HG03571 (cell line): ENCODE measurements around the gene TEX11.
"Not testable (repeated sequence)": the region's sequence is repeated elsewhere in the genome, so short reads cannot be mapped to it uniquely, and the experiment has no call there.

Experiments
- ATAC-seq: cut with Tn5 transposase; IDR thresholded peaks from one replicate; pipeline ENCODE4 v1.9.1; 2021; ENCODE audit not compliant: unreplicated experiment

TEX11 gene

GRCh38 chrX:70908541-70908940 is at the start of gene TEX11:
TEX11 (minus strand) TSS chrX:70908711; CDS start chrX:70907789, 922 bp downstream.
- no peak for ATAC-seq

DNA sequence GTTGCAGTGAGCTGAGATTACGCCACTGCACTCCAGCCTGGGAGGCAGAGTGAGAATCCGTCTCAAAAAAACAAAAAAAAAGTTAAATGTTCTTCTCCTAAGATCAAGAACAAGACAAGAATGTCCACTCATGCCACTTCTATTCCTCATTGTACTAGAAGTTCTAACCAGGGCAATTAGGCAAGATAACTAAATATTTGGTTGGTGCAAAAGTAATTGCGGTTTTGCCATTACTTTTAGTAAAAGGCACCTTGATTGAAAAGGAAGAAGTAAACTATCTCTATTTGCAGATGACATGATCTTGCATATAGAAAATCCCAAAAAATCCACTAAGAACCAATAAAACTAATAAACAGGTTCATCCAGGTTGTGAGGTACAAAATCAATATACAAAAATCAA is 46.4 kb upstream of the TEX11 start:
- no peak for ATAC-seq

DNA sequence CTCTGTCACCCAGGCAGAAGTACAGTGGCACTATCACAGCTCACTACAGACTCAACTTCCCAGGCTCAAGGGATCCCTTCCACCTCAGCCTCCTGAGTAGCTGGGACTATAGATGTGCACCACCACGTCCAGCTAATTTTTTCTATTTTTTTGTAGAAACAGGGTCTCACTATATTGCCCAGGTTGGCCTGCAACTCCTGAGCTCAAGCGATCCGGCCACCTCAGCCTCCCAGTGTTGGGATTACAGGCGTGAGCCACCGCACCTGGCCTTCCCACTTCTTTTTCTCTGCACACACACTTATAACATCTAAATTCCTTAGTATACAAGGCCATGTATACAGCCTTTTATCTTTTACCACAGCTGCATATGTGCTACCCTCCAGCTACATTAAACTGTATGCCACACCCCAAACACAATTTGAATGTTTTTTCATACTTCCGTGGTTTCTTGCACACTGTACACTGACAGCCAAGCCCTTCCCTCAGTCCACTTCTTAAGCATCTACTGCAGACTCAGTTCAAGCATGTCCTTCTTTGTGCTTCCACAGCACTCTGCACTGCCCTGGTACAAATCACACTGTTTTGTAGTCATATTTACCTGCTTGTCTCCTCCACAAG is 15.9 kb upstream of the TEX11 start:
- ATAC-seq: no peak

DNA sequence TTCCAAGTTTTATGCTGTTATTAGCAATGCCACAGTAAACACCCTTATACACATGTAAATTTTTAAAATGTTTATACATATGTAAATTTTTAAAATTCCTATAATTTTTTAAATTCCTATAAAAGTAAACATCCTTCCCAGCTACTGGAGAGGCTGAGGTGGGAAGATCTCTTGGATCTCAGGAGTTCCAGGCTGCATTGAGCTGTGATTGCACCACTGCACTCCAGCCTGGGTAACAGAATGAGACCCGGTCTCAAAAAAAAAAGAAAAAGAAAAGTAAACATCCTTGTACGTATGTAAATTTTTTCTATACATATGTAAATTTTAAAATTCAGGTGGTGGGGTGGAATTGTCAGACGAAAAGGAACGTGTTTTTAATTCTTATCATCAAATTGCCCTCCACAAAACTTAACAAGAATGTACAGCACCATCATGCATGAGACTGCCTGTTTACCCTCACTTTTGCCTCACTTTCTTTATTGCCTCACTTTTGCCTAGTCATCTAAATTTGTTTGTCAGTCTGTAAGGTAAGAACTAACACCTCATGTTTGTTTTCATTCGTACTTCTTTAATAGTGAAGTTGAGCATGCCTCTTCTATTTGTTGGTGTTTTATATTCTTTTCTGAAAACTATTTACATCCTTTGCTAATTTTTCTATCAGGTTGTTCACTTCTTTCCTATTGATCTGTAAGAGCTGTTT is 14.4 kb upstream of the TEX11 start:
- no peak for ATAC-seq

GRCh38 chrX:70921709-70922352 is 13.3 kb upstream of the TEX11 start:
- no peak for ATAC-seq

- no peak for ATAC-seq
Measured at GRCh38 chrX:70916754-70917153, 8.2 kb upstream of the TEX11 start.

DNA sequence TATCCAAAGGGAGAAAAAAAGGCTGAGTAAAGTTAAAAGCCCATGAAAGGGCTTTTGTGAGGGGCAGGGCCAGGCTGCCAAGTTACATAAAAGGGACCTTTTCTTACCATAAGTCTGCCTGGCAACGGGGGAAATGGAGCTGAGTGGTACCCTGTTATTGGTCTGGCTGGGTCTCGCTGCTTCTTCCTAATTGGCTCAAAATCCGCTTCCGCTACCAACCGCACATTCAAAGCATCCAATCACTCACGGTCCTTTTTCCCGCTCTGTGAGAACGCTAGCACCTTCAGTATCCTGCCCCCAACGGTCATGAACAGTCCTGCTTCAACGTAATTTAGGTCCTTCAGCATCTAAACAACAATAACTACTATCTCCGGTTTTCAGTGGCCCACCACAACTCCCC is 611 bp downstream of the TEX11 start:
- ATAC-seq: no peak

- no peak for ATAC-seq
Measured at GRCh38 chrX:70901465-70901864, 7.0 kb downstream of the TEX11 start.

DNA sequence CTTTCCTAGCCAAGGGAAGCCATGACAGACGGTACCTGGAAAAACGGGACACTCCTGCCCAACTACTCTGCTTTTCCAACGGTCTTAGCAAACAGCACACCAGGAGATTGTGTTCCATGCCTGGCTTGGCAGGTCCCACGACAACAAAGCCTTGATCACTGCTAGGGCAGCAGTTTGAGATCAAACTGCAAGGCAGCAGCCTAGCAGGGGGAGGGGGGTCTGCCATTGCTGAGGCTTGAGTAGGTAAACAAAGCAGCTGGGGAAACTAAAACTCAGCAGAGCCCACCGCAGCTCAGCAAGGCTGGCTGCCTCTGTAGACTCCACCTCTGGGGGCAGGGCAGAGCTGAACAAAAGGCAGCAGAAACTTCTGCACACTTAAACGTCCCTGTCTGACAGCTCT is 18.1 kb downstream of the TEX11 start:
- ATAC-seq: not testable (repeated sequence)

- no peak for ATAC-seq
Measured at GRCh38 chrX:70878902-70879301, 29.6 kb downstream of the TEX11 start.

DNA sequence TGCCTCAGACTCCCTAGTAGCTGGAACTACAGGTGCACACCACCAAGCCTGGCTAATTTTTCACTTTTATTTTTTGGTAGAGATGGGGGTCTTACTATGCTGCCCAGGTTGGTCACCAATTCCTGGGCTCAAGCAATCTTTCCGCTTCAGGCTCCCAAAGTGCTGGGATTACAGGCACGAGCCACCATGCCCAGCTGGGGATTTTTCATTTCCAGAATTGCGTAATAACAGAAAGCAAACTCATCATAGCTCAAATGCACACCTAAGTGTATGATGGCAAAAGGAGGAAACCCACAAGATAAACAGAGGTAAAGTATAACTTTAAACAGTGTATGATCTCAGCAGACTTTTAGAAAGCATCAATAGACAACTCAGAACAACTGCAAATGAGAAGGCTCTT is 56.2 kb downstream of the TEX11 start:
- ATAC-seq: no peak

DNA sequence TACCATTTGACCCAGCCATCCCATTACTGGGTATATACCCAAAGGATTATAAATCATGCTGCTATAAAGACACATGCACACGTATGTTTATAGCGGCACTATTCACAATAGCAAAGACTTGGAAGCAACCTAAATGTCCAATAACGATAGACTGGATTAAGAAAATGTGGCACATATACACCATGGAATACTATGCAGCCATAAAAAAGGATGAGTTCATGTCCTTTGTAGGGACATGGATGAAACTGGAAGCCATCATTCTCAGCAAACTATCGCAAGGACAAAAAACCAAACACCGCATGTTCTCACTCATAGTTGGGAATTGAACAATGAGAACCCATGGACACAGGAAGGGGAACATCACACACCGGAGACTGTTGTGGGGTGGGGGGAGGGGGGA is 64.4 kb downstream of the TEX11 start:
- ATAC-seq: not testable (repeated sequence)

DNA sequence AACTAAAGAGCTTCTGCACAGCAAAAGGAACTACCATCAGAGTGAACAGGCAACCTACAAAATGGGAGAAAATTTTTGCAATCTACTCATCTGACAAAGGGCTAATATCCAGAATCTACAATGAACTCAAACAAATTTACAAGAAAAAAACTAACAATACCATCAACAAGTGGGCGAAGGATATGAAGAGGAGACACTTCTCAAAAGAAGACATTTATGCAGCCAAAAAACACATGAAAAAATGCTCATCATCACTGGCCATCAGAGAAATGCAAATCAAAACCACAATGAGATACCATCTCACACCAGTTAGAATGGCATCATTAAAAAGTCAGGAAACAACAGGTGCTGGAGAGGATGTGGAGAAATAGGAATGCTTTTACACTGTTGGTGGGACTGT is 64.9 kb downstream of the TEX11 start:
- not testable (repeated sequence) for ATAC-seq

DNA sequence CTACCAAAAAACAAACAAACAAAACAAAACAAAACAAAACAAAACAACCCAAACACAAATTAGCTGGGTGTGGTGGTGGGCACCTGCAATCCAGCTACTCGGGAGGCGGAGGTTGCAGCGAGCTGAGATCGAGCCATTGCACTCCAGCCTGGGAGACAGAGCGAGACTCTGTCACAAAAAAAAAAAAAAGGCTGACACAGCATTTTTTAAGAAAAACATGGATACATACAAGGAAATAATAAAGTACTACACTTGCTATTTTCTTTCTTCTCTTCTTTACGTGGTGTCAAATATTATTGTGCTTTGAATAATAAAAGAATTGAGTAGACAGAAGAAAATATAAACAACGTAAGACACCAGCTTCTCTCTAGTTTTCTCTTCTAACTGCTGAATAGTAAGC is 73.9 kb downstream of the TEX11 start:
- no peak for ATAC-seq

- ATAC-seq: no peak
Measured at GRCh38 chrX:70826715-70827114, 81.8 kb downstream of the TEX11 start.

DNA sequence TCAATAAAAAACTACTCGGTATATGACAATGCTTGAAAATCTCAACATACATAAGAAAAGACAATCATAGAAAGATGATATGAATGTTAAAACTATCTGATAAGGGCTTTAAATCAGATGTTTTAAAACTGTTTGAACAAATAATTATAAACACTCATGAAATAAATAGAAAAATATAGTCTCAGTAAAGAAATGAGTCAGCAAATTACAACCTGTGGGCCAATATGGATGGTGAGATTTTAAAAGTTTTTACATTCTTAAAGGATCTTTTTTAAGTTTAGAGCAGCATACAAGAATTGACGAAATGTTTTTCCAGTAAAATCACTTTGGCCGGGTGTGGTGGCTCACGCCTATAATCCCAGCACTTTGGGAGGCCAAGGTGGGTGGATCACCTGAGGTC is 83.1 kb downstream of the TEX11 start:
- no peak for ATAC-seq

GRCh38 chrX:70808942-70809940 is 99.3 kb downstream of the TEX11 start:
- ATAC-seq: no peak

DNA sequence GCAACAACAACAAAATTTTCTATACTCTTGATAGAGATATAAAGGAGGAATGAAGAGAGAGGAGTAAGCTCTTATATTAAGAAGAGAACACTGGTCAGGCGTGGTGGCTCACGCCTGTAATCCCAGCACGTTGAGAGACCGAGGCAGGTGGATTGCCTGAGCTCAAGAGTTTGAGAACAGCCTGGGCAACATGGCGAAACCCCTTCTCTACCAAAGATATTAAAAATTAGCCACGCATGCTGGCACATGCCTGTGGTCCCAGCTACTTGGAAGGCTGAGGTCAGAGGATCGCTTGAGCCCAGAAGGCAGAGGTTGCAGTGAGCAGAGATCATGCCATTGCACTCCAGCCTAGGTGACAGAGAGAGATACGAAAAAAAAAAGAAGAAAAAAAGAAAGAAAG is 102.4 kb downstream of the TEX11 start:
- no peak for ATAC-seq

DNA sequence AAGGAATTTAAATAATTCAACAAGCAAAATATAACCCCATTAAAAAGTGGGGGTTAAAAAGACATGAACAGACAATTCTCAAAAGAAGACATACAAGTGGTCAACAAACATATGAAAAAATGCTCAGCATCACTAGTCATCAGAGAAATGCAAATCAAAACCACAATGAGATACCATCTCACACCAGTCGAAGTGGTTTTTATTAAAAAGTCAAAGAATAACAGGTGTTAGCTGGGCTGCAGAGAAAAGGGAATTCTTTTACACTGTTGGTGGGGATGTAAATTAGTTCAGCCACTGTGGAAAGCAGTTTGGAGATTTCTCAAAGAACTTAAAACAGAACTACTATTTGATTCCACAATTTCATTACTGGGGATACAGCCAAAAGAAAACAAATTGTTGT is 111.8 kb downstream of the TEX11 start:
- not testable (repeated sequence) for ATAC-seq

- no peak for ATAC-seq
Measured at GRCh38 chrX:70774223-70774622, 134.3 kb downstream of the TEX11 start.

GRCh38 chrX:70769659-70770227 is 138.8 kb downstream of the TEX11 start:
- no peak for ATAC-seq
